Right ventricle myocardium superior (tissue), 1 donor: Measurements from ENCODE around the gene GALNT7. TPM values are rescaled to one million over a fixed set of nuclear protein-coding genes. Genes with fewer than 3 reads are reported as not detected.
A peak's percentile ranks its signal among the peaks of the same experiment; 100 is the strongest.

ENCODE experiments used
- ATAC-seq: fragments of 200-7000 bp; cut with Tn5 transposase; one replicate; pipeline ENCODE4 v1.9.1; 2020; ENCODE audit warnings: mild to moderate bottlenecking; ENCODE audit not compliant: poor library complexity
- DNase-seq: peaks from one replicate; pipeline ENCODE4 v3.0.0-alpha.2; 2020
- intact Hi-C: fragments of 100-400 bp; cut with DNase I; formaldehyde crosslinking; loops from one replicate; pipeline ENCODE4 v1.11.2; 2022
- total RNA-seq: library from RNA; stranded (reverse); fragmentation: NEBNext Ultra II Directional; extraction: Animal tissue kit (Norgen Biotek cat#: 25700); gene quantifications from one replicate; pipeline ENCODE4 v1.2.1, GENCODE V29; 2021
- donor health status: DM: no; HTN: yes; CAD: no; lungs with severe emphysema.

The GALNT7 gene
- total RNA-seq, 1 donor from 2014 or later: 3.4 TPM

DNA sequence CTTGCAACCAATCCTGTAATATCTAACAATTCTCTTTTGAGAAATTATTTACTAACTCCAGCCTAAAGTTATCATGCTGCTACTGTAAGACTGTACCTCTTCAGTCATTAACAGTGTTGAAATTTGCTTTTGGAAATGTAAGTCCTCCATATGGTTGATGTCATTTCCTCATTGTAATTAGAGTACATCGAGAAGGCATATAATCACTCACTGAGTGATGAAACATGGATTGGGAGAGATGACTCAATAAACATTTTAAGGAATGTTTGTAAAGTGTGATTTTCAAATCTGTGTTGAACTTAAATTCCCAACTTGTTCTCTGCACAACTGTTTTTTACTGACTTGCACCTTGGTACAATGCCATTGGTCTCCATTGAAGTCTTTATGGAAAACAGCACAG is 104.4 kb downstream of the GALNT7 start:
- no peak for ATAC-seq
- intact Hi-C loops: no loop called here

DNA sequence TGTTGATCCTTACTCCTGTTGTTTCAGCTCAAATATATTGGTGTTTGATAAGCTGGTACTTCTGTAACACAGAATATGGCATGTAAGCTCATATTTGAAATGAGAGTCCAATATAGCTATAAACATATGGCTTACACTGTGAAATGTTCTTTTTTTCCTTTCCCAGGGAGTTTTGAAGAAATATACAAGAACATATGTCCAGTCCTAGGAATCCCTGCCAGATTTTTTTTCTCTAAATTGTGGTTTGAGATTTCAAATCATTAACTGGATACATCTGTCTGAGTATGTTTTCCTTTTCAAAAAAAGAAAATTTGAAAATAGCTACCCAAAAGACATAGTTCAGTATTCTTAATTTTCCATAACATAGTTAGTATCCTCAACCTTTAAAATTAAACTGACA is 105.3 kb downstream of the GALNT7 start:
- ATAC-seq: no peak
- intact Hi-C loops: no loop called here
- no peak for DNase-seq

More for the DNA sequence above, 104.4 kb downstream of the GALNT7 start:
- DNase-seq: no peak

DNA sequence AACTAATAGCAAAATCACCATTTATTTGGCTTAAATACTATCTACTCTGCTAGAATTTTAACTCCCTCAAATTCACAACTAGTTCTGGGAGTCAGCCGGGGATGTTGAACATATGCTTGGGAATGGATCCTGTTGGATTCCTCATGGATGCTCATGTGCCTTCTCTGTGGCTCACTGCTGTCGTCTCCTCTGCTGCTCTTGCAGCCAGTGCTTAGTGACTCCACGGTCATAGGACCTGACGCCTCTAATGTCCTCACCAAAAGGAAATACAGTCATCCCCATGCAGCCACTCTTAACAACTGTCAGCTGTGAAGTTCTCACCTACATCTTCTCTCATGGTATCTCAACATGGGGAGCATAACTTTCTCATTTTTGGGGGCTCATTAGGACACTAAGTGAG is 106.1 kb downstream of the GALNT7 start:
- intact Hi-C loops: no loop called here
- DNase-seq (no peak), ATAC-seq (no peak)

DNA sequence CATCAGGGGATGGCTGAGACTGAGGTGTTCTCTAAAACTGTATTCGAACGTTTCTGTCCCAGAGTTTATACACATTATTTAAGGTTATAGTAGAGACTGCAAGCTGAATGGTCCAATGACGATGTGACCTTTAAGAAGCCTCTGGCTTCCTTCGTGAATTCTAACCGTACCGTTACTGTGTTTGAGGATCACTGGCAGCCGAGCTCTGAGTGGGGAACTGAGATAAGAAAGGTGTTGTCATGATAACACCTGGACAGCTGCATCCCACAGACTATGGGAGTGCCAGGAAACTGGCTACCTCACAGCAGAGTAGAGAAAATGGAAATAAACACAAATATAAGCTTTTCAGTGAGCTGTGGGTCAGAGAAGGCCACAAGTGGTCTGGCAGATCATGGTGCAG is 106.5 kb downstream of the GALNT7 start:
- ATAC-seq: no peak
- intact Hi-C loops: no loop called here
- DNase-seq: no peak

DNA sequence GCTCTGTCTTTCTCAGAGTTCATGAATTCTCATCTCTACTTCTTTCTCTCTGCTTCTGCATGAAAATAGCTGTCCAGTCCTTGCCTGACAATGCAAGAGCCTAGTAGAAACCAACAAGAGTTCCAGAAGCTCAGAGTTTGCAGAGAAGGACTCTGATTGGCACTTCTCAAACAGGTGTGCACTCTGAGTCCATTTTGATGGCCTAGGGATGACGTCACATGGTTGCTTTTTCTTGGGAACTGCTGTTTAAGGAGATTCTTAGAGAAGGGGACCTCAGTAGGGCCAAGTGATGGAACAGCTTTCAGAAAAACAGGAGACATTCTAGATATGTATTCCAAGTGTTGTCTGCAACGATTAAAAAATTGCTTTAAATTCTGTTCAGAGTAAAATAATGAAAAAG is 108.7 kb downstream of the GALNT7 start:
- intact Hi-C loops: no loop called here
- DNase-seq (no peak), ATAC-seq (no peak)

DNA sequence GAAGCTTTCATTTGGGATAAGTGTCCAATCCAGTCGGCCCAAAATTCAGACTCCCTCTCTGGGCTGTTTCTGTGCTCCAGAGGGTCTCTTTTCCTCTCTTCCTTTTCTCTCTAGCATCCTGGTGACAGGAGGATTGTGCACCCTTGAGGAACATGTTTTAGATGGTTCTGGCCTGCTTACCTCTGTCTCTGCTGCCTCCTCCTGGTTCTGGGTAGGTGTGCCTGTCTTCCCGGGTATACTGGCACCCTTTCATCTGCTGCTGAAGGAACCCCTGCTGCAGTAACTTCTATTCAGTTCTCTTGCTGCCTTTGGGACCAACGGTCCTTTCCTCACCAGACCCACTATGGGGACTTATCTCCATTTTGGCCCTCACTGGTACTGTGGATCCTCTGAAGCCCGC is 112.4 kb downstream of the GALNT7 start:
- intact Hi-C loops: no loop called here
- ATAC-seq (no peak), DNase-seq (no peak)

DNA sequence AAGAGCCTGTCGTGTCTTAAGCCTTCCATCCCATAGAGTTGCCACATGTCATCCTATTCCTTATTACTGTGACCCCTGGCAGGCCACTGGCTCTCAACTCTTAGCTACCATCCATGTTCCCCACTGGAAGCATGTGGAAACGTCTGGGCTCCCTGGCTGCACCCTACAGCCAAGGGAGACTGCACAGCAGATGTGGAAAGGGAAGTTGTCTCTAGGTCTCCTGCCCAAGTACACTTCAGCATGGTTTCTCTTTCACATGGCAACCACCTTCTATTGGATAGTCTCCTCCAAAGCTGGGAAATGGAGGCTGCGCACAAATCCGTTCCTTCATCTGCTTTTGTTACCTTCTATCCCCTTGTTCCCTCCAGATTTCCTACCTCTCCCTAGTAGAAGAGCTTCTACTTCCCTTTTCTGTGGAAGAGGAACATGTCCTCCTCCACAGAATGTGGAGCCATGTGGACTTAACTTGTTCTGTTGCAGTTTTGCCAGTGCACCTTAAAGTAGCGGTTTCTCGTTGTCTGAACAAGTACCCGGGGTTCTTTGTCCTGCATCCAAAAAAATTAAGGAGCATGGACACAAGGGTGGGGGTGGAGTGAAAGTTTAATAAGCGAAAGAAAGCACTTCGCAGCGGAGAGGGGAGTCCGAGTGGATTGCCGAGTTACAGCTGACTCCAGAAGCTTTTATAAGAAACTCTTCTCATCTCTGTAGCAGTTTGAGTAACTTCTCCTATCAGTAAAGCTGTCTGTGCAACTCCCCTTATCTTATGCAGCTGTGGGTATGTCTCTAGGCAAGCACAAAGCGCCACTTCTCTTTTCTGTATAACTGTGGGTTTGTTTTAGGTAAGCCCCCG is 113.0 kb downstream of the GALNT7 start:
- DNase-seq (no peak), ATAC-seq (peak; percentile 56)
- intact Hi-C loops: no loop called here

DNA sequence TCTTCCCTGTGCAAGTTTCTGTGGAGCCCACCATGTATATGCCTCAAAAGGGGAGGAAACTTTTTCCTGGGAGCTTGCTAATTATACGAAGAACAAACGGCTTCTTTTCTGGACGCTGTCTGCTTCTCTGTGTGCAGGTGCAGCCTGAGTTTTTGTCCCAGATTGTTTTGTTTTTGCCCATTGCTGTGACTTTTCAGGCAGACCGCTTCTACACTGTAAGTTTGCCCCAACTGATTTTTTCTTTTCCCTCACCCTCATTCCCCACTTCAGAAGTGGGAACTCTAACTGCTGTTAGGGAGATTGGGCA is 113.6 kb downstream of the GALNT7 start:
- intact Hi-C loops: no loop called here
- ATAC-seq: no peak
- DNase-seq: no peak

DNA sequence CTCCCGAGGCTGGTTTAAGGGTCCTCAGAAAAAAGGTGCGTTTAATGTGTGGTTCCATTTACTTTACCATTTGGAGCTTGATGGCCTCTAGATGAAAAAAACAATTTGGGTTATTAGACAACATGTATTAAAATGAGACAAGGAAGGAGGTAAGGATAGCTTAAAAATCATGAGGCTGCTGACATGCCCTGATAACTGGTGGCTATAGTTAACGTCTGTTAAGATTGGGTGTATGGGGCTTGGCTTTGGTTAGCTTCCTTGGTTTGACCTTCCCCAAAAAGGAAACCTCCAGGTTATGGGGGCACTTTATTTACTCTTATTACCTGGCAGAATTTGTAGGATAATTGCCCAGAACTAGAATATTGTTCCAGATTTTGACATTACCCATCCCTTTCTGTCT is 114.0 kb downstream of the GALNT7 start:
- no peak for ATAC-seq
- intact Hi-C loops: no loop called here
- no peak for DNase-seq

DNA sequence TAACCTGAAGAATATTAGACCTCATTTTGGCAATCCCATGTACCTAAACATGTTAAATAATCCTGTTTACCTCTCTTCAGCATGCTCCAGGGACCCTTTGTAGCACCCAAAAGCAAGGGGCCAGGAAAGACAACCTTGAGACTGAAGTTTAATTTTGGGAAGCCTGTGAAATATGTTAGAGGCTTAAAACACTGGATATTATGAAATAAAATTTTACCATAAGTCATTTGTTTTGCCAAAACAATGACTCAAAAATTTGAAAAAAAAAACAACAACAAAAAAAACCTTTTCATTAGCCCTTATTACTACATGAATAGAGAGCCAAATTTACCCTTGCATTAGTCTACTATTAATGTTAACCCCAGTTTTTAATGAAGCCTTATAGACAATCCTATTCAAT is 115.9 kb downstream of the GALNT7 start:
- DNase-seq (no peak), ATAC-seq (no peak)
- intact Hi-C loops: no loop called here

DNA sequence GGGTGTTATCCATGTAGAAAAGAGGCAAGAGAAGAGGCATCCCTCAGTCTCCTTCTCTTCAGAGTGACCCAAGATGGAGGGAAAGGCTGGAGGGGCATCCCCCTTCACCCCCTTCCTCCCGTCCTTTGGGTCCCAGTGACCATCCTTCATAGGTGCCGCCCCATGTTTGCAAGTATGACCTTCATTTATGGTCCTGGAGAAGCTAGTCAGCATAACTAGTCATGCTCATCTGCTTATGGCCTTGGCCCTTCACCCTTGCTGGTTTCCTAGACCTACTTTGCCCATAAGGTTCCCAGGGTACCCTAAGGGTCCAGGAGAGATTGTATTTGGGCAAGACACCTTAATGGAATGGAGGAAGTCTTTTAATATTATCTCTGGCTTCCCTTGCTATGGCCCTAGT is 118.9 kb downstream of the GALNT7 start:
- DNase-seq (no peak), ATAC-seq (no peak)
- intact Hi-C loops: no loop called here

DNA sequence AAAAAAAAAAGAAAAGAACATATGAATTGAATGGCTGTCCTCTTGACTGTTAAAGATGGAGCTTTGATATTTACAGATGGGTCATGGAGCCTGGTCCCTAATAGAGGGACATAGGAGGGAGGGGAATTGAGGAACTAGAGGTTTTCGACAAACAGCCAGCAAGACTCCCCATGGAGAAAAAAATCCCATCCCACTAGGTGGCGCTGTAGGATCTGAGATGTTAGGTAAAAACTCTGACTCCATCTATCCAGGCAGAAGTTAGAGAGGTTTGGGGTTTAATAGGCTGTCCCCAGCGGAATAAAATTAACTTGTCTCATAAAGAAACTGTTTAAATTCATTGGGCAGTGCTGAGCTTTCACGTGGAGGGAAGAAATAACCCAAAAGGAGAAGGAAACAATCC is 119.7 kb downstream of the GALNT7 start:
- DNase-seq: peak; percentile 51
- ATAC-seq: peak; percentile 71
- intact Hi-C loops: no loop called here

DNA sequence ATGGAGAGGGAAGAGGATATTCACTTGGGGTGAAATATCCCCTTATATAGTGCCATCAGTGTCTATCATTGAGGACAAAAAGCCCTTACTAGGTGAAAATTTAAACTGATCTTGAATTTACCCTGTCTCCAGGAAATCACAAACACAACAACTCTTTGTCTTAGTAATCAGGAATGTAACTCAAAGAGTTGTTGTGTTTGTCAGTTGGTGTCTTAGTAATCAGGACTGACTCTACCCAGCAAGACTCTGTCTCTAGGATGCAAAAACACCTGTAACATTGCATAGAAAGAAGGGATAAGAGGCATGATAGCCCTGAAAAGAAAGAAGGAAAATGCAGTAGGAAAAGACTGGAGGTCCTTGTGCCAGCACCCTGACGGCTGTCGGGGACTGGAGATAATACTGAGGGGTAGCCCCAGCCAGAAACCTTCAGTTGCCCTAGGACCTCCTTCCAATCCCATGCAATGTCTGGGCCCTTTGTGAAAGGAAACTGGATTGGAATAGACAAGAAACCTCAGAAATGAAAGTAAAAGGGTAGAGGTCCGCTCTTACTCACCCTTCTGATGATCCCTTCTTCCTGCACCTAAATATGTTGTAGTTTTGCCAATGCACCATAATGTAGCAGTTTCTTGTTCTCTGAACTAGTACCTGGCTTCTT is 120.2 kb downstream of the GALNT7 start:
- intact Hi-C loops: no loop called here
- ATAC-seq (no peak), DNase-seq (no peak)

DNA sequence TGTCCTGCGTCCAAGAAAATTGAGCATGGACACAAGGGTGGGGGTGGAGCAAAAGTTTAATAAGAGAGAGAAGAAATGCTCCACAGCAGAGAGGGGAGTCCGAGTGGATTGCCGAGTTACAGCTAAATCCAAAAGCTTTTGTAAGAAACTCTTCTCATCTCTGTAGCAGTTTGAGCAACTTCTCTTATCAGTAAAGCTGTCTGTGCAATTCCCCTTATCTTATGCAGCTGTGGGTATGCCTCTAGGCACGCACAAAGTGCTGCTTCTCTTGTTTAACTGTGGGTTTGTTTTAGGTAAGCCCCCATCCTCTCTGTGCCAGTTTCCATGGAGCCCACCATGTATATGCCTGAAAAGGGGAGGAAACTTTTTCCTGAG is 120.7 kb downstream of the GALNT7 start:
- no peak for ATAC-seq
- no peak for DNase-seq
- intact Hi-C loops: no loop called here

DNA sequence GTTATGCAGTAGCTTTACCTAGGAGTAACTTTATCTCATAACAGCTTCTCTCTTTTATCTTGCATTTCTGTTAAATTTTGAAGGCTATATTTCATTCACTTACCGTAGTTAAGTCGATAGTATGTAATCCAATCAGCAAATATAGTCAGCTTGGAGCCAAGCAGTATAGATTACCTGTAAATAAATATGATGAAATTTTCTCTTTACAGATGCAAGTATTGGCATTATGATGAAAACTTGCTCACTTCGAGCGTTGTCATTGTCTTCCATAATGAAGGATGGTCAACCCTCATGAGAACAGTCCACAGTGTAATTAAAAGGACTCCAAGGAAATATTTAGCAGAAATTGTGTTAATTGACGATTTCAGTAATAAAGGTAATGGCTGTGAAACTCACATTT is 123.3 kb downstream of the GALNT7 start:
- no peak for DNase-seq
- intact Hi-C loops: no loop called here
- ATAC-seq: no peak

DNA sequence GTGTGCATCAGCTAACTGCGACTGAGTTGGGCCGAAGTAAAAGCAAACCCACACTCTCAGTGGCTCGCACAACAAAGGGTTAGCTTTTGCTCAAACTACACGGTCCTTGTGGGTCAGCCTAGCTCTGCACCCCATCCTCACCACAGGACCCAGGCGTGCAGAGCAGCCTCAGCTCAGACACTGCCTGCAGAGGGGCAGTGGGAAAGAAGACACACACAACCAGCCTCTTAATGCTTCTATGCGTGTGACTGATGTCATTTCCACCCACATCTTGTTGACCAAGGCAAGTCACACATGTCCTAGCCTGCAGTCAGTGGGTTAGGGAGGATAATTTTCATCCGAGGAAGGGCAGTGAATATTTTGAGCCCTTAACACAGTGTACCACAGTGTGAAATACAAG is 125.1 kb downstream of the GALNT7 start:
- intact Hi-C loops: no loop called here
- ATAC-seq (no peak), DNase-seq (no peak)

DNA sequence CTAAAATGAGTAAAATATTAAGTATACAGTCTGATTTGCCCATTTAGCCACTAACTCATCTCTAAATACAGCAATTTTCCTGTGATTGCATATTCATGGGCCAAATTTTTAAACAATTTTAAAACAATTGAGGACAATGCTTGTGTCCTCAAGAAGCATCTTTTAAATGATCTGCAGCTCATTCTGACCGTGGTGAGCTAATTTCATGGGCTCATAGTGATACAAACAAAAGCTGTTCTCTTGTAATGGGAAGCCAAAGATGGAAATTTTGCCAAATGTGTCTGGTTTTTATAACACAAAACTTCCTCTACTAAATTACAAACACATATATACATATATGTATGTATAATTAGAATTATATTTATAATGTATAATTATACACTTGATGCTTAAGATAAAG is 125.8 kb downstream of the GALNT7 start:
- DNase-seq (no peak), ATAC-seq (no peak)
- intact Hi-C loops: no loop called here

DNA sequence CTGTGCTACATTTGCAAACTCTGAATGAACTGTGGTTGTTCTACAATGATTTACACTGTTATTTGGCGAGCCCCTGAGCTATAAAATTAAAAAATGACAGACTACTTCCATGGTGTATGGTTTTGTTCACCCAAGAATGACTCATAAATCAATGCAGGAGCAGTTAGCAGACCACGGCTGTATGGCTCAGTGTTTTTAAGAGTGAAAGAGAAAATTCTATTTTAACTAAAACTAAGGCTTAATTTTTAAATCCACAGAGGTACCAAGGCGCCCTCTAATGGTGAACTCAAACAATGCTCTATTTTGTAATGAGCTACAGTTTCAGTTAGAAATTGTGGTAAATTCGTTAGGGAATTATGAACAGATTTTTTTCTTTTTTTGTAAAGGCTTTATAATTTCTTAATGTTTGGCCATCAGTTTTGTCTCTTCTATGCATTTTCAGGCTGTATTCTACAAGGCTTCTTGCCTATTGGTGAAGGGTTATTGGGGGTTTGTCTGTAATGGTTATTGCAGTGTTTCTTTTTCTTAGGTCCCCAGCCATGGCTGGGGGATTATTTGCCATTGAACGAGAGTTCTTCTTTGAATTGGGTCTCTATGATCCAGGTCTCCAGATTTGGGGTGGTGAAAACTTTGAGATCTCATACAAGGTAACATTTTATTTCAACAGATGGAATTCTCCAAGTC is 133.0 kb downstream of the GALNT7 start:
- intact Hi-C loops: no loop called here
- peak; percentile 51 for ATAC-seq

DNA sequence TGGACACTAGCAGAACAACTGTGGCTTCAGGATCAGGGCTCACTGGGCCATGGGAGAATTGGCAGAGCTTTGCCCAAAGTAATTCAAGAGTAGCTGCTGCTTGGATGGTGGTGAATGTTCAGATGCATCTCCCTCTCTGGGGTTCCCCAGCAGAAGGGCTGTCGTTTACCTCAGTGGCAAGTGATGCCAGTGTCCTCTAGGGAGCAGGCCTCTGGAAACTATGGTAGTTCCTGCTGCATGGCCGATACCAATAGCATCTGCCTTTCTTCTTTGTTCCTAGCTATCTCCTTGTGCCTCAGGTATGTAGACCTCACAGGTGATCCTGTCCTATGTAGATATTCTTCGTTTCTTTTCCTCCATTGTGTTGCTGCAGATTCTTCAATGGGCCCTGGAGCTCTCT is 139.2 kb downstream of the GALNT7 start:
- no peak for ATAC-seq
- DNase-seq: no peak
- intact Hi-C loops: no loop called here

More for the DNA sequence above, 133.0 kb downstream of the GALNT7 start:
- no peak for DNase-seq

DNA sequence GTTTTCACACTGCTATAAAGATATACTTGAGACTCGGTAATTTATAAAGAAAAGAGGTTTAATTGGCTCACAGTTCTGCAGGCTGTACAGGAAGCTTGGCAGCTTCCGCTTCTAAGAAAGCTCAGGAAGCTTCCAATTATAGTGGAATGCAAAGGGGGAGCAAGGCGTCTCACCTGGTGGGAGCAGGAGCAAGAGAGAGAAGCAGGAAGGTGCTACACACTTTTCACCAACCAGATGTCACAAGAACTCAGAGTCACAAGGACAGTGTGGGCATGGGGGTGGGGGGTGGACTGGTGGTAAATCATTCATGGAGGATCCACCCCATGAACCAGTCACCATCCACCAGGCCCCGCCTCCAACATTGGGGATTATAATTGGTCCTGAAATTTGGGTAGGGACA is 142.8 kb downstream of the GALNT7 start:
- intact Hi-C loops: no loop called here
- DNase-seq (no peak), ATAC-seq (no peak)
